ENCODE results near the gene KHDRBS1.

The KHDRBS1 gene

GRCh38 chr1:32045772-32046171 lies 32.1 kb downstream of the KHDRBS1 start:
- TF ChIP-seq, protein P1, sequence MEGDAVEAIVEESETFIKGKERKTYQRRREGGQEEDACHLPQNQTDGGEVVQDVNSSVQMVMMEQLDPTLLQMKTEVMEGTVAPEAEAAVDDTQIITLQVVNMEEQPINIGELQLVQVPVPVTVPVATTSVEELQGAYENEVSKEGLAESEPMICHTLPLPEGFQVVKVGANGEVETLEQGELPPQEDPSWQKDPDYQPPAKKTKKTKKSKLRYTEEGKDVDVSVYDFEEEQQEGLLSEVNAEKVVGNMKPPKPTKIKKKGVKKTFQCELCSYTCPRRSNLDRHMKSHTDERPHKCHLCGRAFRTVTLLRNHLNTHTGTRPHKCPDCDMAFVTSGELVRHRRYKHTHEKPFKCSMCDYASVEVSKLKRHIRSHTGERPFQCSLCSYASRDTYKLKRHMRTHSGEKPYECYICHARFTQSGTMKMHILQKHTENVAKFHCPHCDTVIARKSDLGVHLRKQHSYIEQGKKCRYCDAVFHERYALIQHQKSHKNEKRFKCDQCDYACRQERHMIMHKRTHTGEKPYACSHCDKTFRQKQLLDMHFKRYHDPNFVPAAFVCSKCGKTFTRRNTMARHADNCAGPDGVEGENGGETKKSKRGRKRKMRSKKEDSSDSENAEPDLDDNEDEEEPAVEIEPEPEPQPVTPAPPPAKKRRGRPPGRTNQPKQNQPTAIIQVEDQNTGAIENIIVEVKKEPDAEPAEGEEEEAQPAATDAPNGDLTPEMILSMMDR (IDR thresholded peaks at IDR 0.05; ENCODE audit: low read depth, low read length, missing control alignments), result no peak
- peaks cover 71% of the 10 kb centered on the region for H3K36me3 ChIP-seq (replicated peaks)
- in situ Hi-C loops (cut with HindIII; ENCODE audit: low pct_ligation_motif_present, low sequenced_read_pairs), result no loop called here
- no peak overlapping the region for H3K27ac ChIP-seq
- H3K4me3 ChIP-seq (ENCODE audit: low read depth, low read length), result no peak overlapping the region
- H3K27me3 ChIP-seq (replicated peaks), result no peaks in the 10 kb centered on the region
- DNase-seq, result no peak

DNA sequence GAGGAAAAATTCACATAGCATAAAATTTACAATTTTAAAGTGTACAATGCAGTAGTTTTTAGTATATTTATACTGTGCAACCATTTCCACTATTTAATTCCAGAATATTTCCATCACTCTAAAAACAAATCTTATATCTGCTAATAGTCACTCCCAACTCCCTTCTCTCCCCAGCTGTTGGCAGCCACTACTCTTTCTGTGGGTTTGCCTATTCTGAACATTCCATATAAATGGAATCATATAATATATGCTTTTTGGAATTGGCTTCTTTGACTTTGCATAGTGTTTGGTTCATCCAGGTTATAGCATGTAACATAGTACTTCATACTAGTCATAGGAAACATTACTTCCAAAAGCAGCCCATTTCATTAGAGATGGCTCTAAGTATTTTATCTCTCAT lies 34.0 kb downstream of the KHDRBS1 start:
- Histone ChIP-seq H3K36me3 (replicated peaks) (peaks cover 68% of the 10 kb centered on the region), H3K4me3 (ENCODE audit: low read depth, low read length) (no peak overlapping the region), H3K27ac (no peak overlapping the region), H3K27me3 (replicated peaks) (no peaks in the 10 kb centered on the region)
- TF ChIP-seq, protein P1 (IDR thresholded peaks at IDR 0.05; ENCODE audit: low read depth, low read length, missing control alignments), result no peak
- no peak for DNase-seq
- in situ Hi-C loops (cut with HindIII; ENCODE audit: low pct_ligation_motif_present, low sequenced_read_pairs), result no loop called here

GRCh38 chr1:32048440-32048839 lies 34.8 kb downstream of the KHDRBS1 start:
- in situ Hi-C loops (cut with HindIII; ENCODE audit: low pct_ligation_motif_present, low sequenced_read_pairs), result no loop called here
- Histone ChIP-seq H3K36me3 (replicated peaks) (peaks cover 67% of the 10 kb centered on the region), H3K27me3 (replicated peaks) (no peaks in the 10 kb centered on the region), H3K27ac (no peak overlapping the region), H3K4me3 (ENCODE audit: low read depth, low read length) (no peak overlapping the region)
- DNase-seq, result no peak
- TF ChIP-seq, protein P1 (IDR thresholded peaks at IDR 0.05; ENCODE audit: low read depth, low read length, missing control alignments), result no peak

GRCh38 chr1:32051706-32052105 lies 38.0 kb downstream of the KHDRBS1 start:
- in situ Hi-C loops (cut with HindIII; ENCODE audit: low pct_ligation_motif_present, low sequenced_read_pairs), result no loop called here
- TF ChIP-seq, protein P1 (IDR thresholded peaks at IDR 0.05; ENCODE audit: low read depth, low read length, missing control alignments), result no peak

GRCh38 chr1:32052887-32053286 lies 39.2 kb downstream of the KHDRBS1 start:
- Histone ChIP-seq H3K36me3 (replicated peaks) (peaks cover 74% of the 10 kb centered on the region), H3K27me3 (replicated peaks) (no peaks in the 10 kb centered on the region), H3K27ac (no peak overlapping the region), H3K4me3 (ENCODE audit: low read depth, low read length) (no peak overlapping the region)
- DNase-seq, result peak; percentile 64
- TF ChIP-seq, protein P1 (IDR thresholded peaks at IDR 0.05; ENCODE audit: low read depth, low read length, missing control alignments), result no peak
- in situ Hi-C loops (cut with HindIII; ENCODE audit: low pct_ligation_motif_present, low sequenced_read_pairs), result no loop called here

More at GRCh38 chr1:32051706-32052105, 38.0 kb downstream of the KHDRBS1 start:
- no peaks in the 10 kb centered on the region for H3K27me3 ChIP-seq (replicated peaks)
- H3K27ac ChIP-seq, result no peak overlapping the region
- no peak overlapping the region for H3K4me3 ChIP-seq (ENCODE audit: low read depth, low read length)
- no peak for DNase-seq
- H3K36me3 ChIP-seq (replicated peaks), result peaks cover 78% of the 10 kb centered on the region

DNA sequence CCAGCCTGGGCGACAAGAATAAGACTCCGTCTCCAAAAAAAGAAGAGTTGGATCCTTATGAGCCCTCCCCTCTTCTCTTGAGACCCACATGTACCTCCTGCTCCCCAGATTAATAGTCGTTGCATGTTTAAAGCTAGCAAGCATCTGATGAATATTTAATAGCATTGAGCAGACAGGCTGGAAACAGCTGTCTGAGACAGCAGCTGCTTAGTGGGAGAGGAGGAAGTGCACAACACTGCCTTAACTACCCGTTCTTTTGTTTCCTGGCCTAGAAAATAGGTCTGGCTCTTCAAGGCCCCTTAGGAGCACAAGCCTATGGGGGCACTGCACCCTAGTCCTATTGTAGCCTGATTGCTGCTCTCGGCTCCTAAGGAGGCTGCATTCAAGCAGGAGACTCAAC lies 41.7 kb downstream of the KHDRBS1 start:
- Histone ChIP-seq H3K27ac (no peak overlapping the region), H3K27me3 (replicated peaks) (no peaks in the 10 kb centered on the region), H3K4me3 (ENCODE audit: low read depth, low read length) (no peak overlapping the region), H3K36me3 (replicated peaks) (peaks cover 77% of the 10 kb centered on the region)
- TF ChIP-seq, protein P1 (IDR thresholded peaks at IDR 0.05; ENCODE audit: low read depth, low read length, missing control alignments), result no peak
- no peak for DNase-seq
- in situ Hi-C loops (cut with HindIII; ENCODE audit: low pct_ligation_motif_present, low sequenced_read_pairs), result no loop called here
